AG09309 (cell line): ENCODE data around the gene SHISAL1.

Experiments
- DNase-seq: peaks from one replicate; pipeline ENCODE4 v3.0.0-alpha.2; 2010; ENCODE audit warnings: low read depth
- H3K4me3 ChIP-seq: 2 replicates; pipeline ENCODE4 v1.5.1; 2011; ENCODE audit warnings: mild to moderate bottlenecking, low read depth, low read length, moderate library complexity; ENCODE audit not compliant: control insufficient read depth
- CTCF ChIP-seq: IDR thresholded peaks from 2 replicates; pipeline ENCODE4 v1.5.1; 2011; ENCODE audit warnings: mild to moderate bottlenecking, low read depth, low read length, inconsistent platforms; ENCODE audit not compliant: insufficient read depth, control insufficient read depth; ENCODE audit errors: missing control alignments

Gene SHISAL1

GRCh38 chr22:44211946-44212930 is 100.5 kb downstream of the SHISAL1 start:
- no peak overlapping the region for H3K4me3 ChIP-seq
- TF ChIP-seq CTCF = no peak
- peak; percentile 23 for DNase-seq

- TF ChIP-seq CTCF = no peak
- no peak for DNase-seq
- H3K4me3 ChIP-seq = no peak overlapping the region
These were observed 101.3 kb downstream of the SHISAL1 start for GRCh38 chr22:44211256-44211945.

- TF ChIP-seq CTCF = no peak
- H3K4me3 ChIP-seq = no peak overlapping the region
- DNase-seq = peak; percentile 52
These were observed 102.0 kb downstream of the SHISAL1 start for GRCh38 chr22:44210722-44211121.

- DNase-seq = no peak
- no peak overlapping the region for H3K4me3 ChIP-seq
- no peak for TF ChIP-seq CTCF
These were observed 103.4 kb downstream of the SHISAL1 start for GRCh38 chr22:44209343-44209742.

GRCh38 chr22:44207981-44208317 is 104.8 kb downstream of the SHISAL1 start:
- TF ChIP-seq CTCF = no peak
- DNase-seq = no peak
- no peak overlapping the region for H3K4me3 ChIP-seq

GRCh38 chr22:44207173-44207980 is 105.4 kb downstream of the SHISAL1 start:
- DNase-seq = no peak
- H3K4me3 ChIP-seq = no peak overlapping the region
- TF ChIP-seq CTCF = no peak
